Adipose tissue (tissue), 3 donors: ENCODE measurements around the gene PPP2R5C. TPM values are rescaled to one million over a fixed set of nuclear protein-coding genes. Genes with fewer than 3 reads are reported as not detected.
A peak's percentile ranks its signal among the peaks of the same experiment; 100 is the strongest.

Experiments
- H3K27ac ChIP-seq: one replicate; pipeline ENCODE4 v1.5.1; 2013; ENCODE audit warnings: low read depth, low read length
- WGBS, 3 donors: extraction: QIAGEN DNeasy Blood & Tissue Kit; methylation state at CpG; one replicate each; pipeline ENCODE4 v1.1.7; 2013; 5-methylcytosine and 5-hydroxymethylcytosine counted together
- polyA plus RNA-seq, 3 donors: library from polyadenylated mRNA; stranded (reverse); fragments of 200-250 nt; gene quantifications; one replicate each; pipeline ENCODE4 v1.2.3, GENCODE V29; 2013
- donor health status: healthy with polysubstance abuse.
- donor health status: Bipolar disorder and iron deficiency.
- donor health status: healthy.

PPP2R5C gene
- polyA plus RNA-seq, 3 donors, result 30.6 to 84.0 (median 46.8) TPM

GRCh38 chr14:101973356-101973755, 211.8 kb downstream of the PPP2R5C start:
- H3K27ac ChIP-seq, result peak overlapping the region; percentile 15
- WGBS, 3 donors, result 91 to 95% (median 95%) methylated on average over 7 of the region's 7 CpGs

- no peak overlapping the region for H3K27ac ChIP-seq
- WGBS, 3 donors, result 80 to 85% (median 80%) methylated on average over 7 of the region's 7 CpGs
Measured at GRCh38 chr14:101975231-101975630, 213.7 kb downstream of the PPP2R5C start.

Other genes with a start within 250 kb of the PPP2R5C start
- 10 to 100 TPM in 1 of 3 donors, 1 to 10 TPM in 2; 1.0 to 13.5 (median 9.7) TPM for gene DIO3, start 200.2 kb upstream of the PPP2R5C start, polyA plus RNA-seq
- 100 to 1,000 TPM in 1 of 3 donors, 10 to 100 TPM in 2; 62.7 to 161 (median 92.1) TPM for gene DYNC1H1, start 202.9 kb downstream of the PPP2R5C start, polyA plus RNA-seq